Esophagus (tissue), 2 donors: ENCODE results near the gene BCAN. TPM values are rescaled to one million over a fixed set of nuclear protein-coding genes. Genes with fewer than 3 reads are reported as not detected.

Source experiments
- H3K27ac ChIP-seq, 2 donors: one replicate each; pipeline ENCODE4 v1.5.1; 2013; ENCODE audit warnings: low read depth in 2 of 2, mild to moderate bottlenecking in 2 of 2, inconsistent platforms in 1 of 2, low read length in 1 of 2, moderate library complexity in 1 of 2
- H3K27me3 ChIP-seq, 2 donors: one replicate each; pipeline ENCODE4 v1.6.1; 2013; ENCODE audit warnings: low read length in 2 of 2, control low read depth in 1 of 2, mild to moderate bottlenecking in 1 of 2; ENCODE audit not compliant: insufficient read depth in 2 of 2, control insufficient read depth in 1 of 2
- H3K36me3 ChIP-seq, 2 donors: one replicate each; pipeline ENCODE4 v1.6.1; 2013; ENCODE audit warnings: low read length in 1 of 2; ENCODE audit not compliant: control insufficient read depth in 2 of 2, insufficient read depth in 2 of 2
- H3K4me1 ChIP-seq, 2 donors: one replicate each; pipeline ENCODE4 v1.6.1; 2013; ENCODE audit warnings: low read length in 1 of 2; ENCODE audit not compliant: control insufficient read depth in 2 of 2, insufficient read depth in 2 of 2
- H3K4me3 ChIP-seq, 2 donors: one replicate each; pipeline ENCODE4 v1.5.1; 2013; ENCODE audit warnings: low read length in 2 of 2, mild to moderate bottlenecking in 2 of 2, low read depth in 1 of 2, moderate library complexity in 1 of 2
- H3K9me3 ChIP-seq, 2 donors: one replicate each; pipeline ENCODE4 v1.6.1; 2013; ENCODE audit warnings: mild to moderate bottlenecking in 2 of 2, low read depth in 1 of 2, low read length in 1 of 2, moderate library complexity in 1 of 2; ENCODE audit not compliant: control insufficient read depth in 2 of 2, insufficient read depth in 1 of 2
- WGBS, 2 donors: extraction: QIAGEN DNeasy Blood & Tissue Kit; methylation state at CpG; one replicate each; pipeline ENCODE4 v1.1.7; 2013; 5-methylcytosine and 5-hydroxymethylcytosine counted together
- polyA plus RNA-seq, 2 donors: library from polyadenylated mRNA; stranded (reverse); fragments of 200-250 nt; gene quantifications; one replicate each; pipeline ENCODE4 v1.2.3, GENCODE V29; 2013
- donor health status: healthy with polysubstance abuse.
- donor health status: Bipolar disorder and iron deficiency.

Gene BCAN
- polyA plus RNA-seq, 2 donors, result 0.01 to 0.04 TPM

DNA sequence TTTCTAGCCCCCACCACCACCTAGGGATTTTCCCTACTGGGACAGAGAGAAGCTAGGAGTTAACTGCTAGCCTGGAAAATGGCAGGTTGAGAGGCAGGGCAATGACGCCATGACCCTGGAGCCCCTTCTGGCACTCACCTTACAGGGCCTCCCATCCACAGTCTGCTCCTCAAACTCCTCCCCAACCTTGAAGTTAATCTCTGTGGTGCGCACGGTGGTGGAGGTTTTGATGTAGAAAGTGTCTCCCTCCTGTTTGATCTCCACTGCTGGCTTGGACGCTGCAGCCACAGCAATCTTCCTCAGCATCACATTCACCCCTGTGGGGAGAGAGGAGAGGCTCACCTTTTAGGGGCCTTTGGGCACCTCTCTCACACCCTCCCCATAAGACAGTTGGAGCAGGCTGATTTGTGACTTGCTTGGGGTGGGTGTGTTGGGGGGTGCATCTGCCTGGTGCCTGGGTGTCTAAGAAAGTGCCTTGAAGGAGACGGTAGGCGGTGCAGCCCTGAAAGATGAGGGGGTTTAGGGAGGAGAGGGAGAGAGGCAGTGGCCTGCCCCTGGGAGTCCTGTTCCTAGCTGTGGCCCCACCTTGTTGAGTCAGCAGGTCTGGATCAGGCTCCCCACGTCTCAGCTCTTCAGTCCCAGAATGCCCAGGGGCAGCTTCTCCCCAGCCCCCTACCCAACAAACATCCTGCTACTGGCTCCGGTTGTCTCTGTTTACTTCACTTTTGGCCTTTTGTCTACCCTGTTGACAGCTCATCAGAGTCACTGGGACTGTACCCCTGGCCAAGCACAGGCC lies 59.0 kb downstream of the BCAN start:
- H3K27ac ChIP-seq, result peak overlapping the region in 1 of 2 donors; percentile 51

DNA sequence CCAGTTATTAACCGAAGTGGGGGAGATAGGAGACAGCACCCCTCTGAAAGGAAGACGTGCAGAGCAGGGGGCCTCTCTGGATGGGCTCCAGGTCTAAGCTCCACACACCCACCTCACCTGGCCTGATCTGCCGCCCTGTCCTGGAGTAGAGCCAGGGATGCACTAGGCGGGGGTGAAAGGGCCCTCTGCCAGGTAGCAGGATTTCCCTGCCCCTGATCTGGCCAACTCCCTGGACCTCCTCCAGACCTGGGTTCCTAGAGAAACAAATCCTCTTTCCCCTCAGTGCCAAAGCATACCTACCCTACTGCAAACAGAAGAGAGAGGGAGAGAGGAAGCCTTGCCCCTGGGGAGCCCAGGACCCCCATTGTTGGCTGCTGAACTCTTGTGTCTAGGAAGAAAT lies 61.4 kb downstream of the BCAN start:
- Histone ChIP-seq H3K27me3 (no peaks in the 10 kb centered on the region), H3K4me3 (peak overlapping the region; percentile 52 to 61), H3K36me3 (peaks cover 0 to 15% of the 10 kb centered on the region in 2 donors), H3K9me3 (no peaks in the 10 kb centered on the region), H3K4me1 (peaks cover 13 to 25% of the 10 kb centered on the region in 2 donors), H3K27ac (peak overlapping the region in 1 of 2 donors; percentile 47)
- 49 to 52% methylated on average over 4 of the region's 4 CpGs for WGBS, 2 donors

More for the DNA sequence above, 59.0 kb downstream of the BCAN start:
- Histone ChIP-seq H3K4me1 (peaks cover 10 to 15% of the 10 kb centered on the region in 2 donors), H3K9me3 (no peaks in the 10 kb centered on the region), H3K27me3 (no peaks in the 10 kb centered on the region), H3K36me3 (peaks cover 0 to 15% of the 10 kb centered on the region in 2 donors), H3K4me3 (no peak overlapping the region)
- WGBS, 2 donors, result 70 to 75% methylated on average over 8 of the region's 8 CpGs

DNA sequence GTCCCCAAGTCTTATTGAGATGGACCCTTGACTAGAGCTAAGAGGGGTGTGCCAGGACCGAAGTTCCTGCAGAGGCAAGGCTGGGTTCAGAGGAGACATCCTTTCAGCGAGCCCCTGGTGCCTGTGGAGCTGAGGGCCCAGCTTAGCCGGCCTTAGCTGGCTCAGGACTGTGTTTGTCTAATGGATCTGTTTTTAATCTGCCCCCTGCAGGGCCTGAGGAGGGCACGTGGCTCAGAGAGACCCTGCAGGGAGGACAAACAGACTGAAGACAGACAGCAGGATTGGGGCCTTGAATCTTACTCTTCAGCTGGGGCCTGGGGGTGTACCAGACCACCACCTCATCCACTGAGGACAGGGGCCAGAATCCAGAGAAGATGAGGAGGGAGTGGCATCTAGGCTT lies 61.8 kb downstream of the BCAN start:
- Histone ChIP-seq H3K4me1 (peaks cover 13 to 27% of the 10 kb centered on the region in 2 donors), H3K27ac (peak overlapping the region in 1 of 2 donors; percentile 87), H3K36me3 (peaks cover 0 to 15% of the 10 kb centered on the region in 2 donors), H3K27me3 (no peaks in the 10 kb centered on the region), H3K9me3 (no peaks in the 10 kb centered on the region), H3K4me3 (peak overlapping the region; percentile 52 to 61)
- 26 to 38% methylated on average over 4 of the region's 4 CpGs for WGBS, 2 donors

DNA sequence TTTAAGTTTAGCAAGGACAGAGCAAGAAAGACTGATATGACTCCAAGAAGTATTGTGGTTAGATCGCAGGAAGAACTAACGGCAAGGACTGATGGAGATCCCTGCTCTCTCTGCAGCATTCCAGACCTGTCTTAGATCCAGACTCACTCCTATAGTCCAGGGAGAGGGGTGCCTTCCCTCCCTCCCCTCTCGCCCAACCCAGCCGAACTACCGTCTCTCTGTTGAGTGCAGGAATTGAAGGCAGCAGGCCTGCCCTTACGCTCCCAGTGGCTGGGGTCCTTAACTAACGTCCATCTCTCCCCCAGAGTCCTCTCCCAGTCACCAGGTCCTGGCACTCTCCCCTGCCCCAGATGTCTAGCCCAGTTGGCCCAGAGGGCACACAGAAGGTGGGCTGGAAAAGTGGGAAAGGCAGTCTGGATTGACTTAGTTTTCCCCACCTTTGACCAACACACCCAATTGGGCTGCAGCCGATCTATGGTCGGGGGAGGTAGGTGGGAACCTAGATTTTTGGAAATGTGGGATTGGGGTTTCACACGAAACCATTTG lies 62.3 kb downstream of the BCAN start:
- WGBS, 2 donors, result 35 to 43% methylated on average over 10 of the region's 10 CpGs
- Histone ChIP-seq H3K36me3 (peaks cover 0 to 10% of the 10 kb centered on the region in 2 donors), H3K9me3 (no peaks in the 10 kb centered on the region), H3K27ac (peak overlapping the region; percentile 65 to 87), H3K27me3 (no peaks in the 10 kb centered on the region), H3K4me1 (peaks cover 13 to 32% of the 10 kb centered on the region in 2 donors), H3K4me3 (peak overlapping the region; percentile 52 to 61)

DNA sequence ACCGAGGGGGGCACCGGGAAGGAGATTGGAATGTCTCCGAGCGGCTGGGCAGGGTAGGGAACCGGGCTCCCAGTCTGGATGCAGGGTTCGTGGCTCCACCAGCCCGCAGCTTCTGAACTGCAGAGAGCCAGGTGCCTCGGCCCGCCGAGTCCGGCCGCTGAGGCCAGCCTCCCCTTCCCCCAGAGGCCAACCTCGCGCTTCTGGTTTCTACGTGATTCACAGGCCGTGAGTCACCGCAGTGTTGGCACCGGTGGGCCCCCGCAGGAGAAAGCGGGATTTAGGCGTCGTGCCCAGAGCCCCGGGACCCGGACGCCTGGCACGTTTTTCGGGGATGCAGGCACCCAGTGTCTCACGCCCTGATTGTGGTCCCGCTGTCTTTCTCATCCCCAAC lies 63.0 kb downstream of the BCAN start:
- Histone ChIP-seq H3K4me3 (peak overlapping the region; percentile 52 to 61), H3K27ac (peak overlapping the region; percentile 65 to 87), H3K36me3 (peaks cover 0 to 10% of the 10 kb centered on the region in 2 donors), H3K4me1 (peaks cover 13 to 36% of the 10 kb centered on the region in 2 donors), H3K9me3 (no peaks in the 10 kb centered on the region), H3K27me3 (no peaks in the 10 kb centered on the region)
- 0 to 2% methylated on average over 24 to 29 of the region's 29 CpGs for WGBS, 2 donors

DNA sequence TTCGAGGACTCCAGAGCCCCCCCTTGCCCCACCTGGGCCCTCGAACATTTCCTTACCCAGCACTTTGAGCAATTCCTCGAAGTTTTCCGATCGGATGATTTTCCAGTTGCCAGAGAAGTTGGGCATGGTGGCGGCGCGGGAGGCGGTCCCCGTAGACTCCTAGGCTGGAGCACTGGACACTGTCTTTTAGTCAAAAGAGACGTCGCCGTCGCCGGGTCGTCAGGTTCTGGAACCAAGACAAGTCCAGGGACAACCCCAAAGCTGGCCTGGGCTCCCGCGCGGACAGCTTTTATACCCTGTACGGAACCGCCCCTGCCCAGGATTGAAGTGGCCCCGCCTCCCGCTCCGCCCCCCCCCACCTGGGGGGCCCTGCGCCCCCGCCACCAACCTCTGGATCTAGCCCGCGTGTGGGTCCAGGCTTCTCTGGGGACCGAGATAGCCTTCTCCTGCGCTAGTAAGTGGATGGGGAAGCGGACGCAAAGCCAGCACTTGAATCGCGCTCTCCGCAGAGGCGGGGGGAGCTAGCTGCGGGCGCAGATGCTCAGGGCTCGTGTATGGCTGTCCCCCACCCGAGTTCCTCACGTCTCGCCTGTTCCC lies 63.5 kb downstream of the BCAN start, which contains the start of gene CRABP2:
Gene CRABP2 (minus strand): TSS at position 263 of the 597 bp plus-strand sequence. CDS start 137 bp downstream, at position 126.
- Histone ChIP-seq H3K27me3 (no peaks in the 10 kb centered on the region), H3K9me3 (no peaks in the 10 kb centered on the region), H3K4me1 (peaks cover 16 to 41% of the 10 kb centered on the region in 2 donors), H3K27ac (peak within 1 kb of the TSS; percentile 65 to 87), H3K4me3 (peak within 1 kb of the TSS; percentile 52 to 61), H3K36me3 (peaks cover 0 to 6% of the 10 kb centered on the region in 2 donors)
- WGBS, 2 donors, result 0 to 1% methylated on average over 42 of the region's 42 CpGs

DNA sequence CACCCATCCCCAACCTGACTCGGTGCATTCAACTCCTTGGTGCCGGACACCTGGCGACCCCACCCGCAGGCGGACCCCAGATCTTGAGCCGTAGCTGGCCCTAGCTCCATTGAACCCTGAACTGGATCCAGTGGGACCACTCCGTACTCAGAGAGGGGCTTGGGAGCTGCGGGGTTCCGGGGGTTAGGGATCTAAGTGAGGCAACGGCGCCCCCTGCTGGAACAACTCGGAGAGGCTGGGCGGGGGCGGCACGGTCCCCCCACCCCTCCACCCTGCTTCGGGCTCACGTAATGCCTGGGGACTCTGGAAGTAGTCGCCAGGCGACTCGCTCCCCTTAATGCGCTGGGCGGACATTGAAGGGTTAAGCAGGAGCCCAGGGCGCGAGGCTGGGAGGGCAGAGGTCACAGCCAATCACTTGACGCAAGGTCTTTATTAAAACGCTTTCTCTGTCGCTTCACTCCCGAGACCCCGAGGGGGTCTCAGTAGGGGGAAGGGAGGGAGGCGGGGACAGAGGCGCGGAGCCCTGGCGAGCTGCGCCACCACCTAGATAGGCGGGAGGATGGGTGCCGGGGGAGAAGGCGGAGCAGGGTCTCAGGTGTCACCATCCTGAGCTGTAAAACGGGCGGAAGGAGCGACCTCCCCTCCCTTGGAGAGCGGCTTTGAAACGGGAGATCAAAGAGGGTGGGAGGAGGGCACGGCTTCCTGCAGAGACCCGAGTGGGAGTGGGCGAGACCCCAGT lies 64.2 kb downstream of the BCAN start:
- 2% methylated on average over 44 to 45 of the region's 45 CpGs for WGBS, 2 donors
- no peaks in the 10 kb centered on the region for H3K27me3 ChIP-seq
- peak overlapping the region; percentile 52 to 61 for H3K4me3 ChIP-seq
- no peaks in the 10 kb centered on the region for H3K9me3 ChIP-seq
- peaks cover 14 to 41% of the 10 kb centered on the region in 2 donors for H3K4me1 ChIP-seq
- H3K36me3 ChIP-seq, result peaks cover 0 to under 1% of the 10 kb centered on the region in 2 donors
- peak overlapping the region; percentile 65 to 87 for H3K27ac ChIP-seq

DNA sequence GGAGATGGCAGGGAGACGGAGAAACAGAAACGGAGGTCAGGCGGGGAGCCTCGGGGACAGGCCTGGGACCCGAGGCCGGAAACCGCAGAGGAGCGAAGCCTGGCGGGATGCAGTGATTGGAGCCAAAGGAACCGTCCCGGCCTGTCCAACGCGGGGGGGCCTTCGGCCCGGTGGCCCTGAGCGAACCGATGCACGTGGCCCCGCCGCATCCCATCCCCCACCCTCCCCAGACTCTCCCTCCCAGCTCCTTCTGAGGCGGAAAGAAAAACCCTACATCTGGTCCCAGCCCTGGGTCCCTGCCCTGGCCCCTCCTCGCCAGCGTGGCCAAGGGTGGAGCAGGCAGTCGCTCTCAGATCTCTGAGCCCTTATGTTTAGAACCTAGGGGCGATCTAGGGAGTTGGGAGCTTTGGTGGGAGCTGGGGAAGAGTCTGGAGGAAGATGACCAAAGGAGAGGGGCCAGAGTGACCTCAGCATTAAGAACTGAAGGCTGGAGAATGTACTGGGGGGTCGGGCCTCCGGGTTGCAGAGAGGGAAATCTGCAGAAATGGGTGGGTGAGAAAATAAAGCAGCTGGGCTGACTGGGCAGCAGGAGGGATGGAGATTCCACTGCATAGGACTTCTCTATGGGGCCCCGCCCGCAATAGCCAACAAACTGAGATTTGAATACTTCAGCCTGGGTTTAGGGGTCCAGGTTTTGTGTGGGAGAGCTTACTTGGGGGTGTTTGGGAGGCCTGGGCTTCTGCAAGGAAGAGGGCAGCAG lies 64.9 kb downstream of the BCAN start:
- Histone ChIP-seq H3K4me3 (peak overlapping the region; percentile 52 to 61), H3K27ac (peak overlapping the region; percentile 65 to 87), H3K4me1 (peaks cover 10 to 41% of the 10 kb centered on the region in 2 donors), H3K9me3 (no peaks in the 10 kb centered on the region), H3K27me3 (no peaks in the 10 kb centered on the region), H3K36me3 (no peaks in the 10 kb centered on the region)
- WGBS, 2 donors, result 4 to 5% methylated on average over 28 to 29 of the region's 29 CpGs
